ENCODE results near the gene YIPF7.

The YIPF7 gene

GRCh38 chr4:44661940-44662622, 10.7 kb upstream of the YIPF7 start:
- Histone ChIP-seq H3K4me3 (replicated peaks; ENCODE audit: insufficient read depth, low read length) (no peak overlapping the region), H3K27me3 (ENCODE audit: insufficient read depth, poor library complexity, severe bottlenecking) (no peaks in the 10 kb centered on the region), H3K27ac (replicated peaks) (no peak overlapping the region)
- DNase-seq (ENCODE audit: low read depth in 1 of 2, low spot score in 1 of 2): no peak
- TF ChIP-seq, protein P1, sequence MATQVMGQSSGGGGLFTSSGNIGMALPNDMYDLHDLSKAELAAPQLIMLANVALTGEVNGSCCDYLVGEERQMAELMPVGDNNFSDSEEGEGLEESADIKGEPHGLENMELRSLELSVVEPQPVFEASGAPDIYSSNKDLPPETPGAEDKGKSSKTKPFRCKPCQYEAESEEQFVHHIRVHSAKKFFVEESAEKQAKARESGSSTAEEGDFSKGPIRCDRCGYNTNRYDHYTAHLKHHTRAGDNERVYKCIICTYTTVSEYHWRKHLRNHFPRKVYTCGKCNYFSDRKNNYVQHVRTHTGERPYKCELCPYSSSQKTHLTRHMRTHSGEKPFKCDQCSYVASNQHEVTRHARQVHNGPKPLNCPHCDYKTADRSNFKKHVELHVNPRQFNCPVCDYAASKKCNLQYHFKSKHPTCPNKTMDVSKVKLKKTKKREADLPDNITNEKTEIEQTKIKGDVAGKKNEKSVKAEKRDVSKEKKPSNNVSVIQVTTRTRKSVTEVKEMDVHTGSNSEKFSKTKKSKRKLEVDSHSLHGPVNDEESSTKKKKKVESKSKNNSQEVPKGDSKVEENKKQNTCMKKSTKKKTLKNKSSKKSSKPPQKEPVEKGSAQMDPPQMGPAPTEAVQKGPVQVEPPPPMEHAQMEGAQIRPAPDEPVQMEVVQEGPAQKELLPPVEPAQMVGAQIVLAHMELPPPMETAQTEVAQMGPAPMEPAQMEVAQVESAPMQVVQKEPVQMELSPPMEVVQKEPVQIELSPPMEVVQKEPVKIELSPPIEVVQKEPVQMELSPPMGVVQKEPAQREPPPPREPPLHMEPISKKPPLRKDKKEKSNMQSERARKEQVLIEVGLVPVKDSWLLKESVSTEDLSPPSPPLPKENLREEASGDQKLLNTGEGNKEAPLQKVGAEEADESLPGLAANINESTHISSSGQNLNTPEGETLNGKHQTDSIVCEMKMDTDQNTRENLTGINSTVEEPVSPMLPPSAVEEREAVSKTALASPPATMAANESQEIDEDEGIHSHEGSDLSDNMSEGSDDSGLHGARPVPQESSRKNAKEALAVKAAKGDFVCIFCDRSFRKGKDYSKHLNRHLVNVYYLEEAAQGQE (IDR thresholded peaks at IDR 0.05; ENCODE audit: insufficient replicate concordance, low read depth): no peak
- no peak for TF ChIP-seq SPI1 (IDR thresholded peaks at IDR 0.05; ENCODE audit: borderline replicate concordance, low read depth)
- TF ChIP-seq POLR2AphosphoS5 (IDR thresholded peaks at IDR 0.05; ENCODE audit: low read depth): no peak
- no peak for TF ChIP-seq CTCF (IDR thresholded peaks at IDR 0.05; ENCODE audit: insufficient read depth, low read length)
- no peak for TF ChIP-seq GABPA (IDR thresholded peaks at IDR 0.05; ENCODE audit: low read depth)

- no peak overlapping the region for H3K27ac ChIP-seq (replicated peaks)
- no peak for DNase-seq (ENCODE audit: low read depth in 1 of 2, low spot score in 1 of 2)
- H3K27me3 ChIP-seq (ENCODE audit: insufficient read depth, poor library complexity, severe bottlenecking): peaks cover 2% of the 10 kb centered on the region
- TF ChIP-seq POLR2AphosphoS5 (IDR thresholded peaks at IDR 0.05; ENCODE audit: low read depth) (no peak), GABPA (IDR thresholded peaks at IDR 0.05; ENCODE audit: low read depth) (no peak), CTCF (IDR thresholded peaks at IDR 0.05; ENCODE audit: insufficient read depth, low read length) (no peak), SPI1 (IDR thresholded peaks at IDR 0.05; ENCODE audit: borderline replicate concordance, low read depth) (no peak)
- TF ChIP-seq, protein P1 (IDR thresholded peaks at IDR 0.05; ENCODE audit: insufficient replicate concordance, low read depth): no peak
- no peak overlapping the region for H3K4me3 ChIP-seq (replicated peaks; ENCODE audit: insufficient read depth, low read length)
These were observed 9.0 kb upstream of the YIPF7 start for GRCh38 chr4:44660396-44660795.

DNA sequence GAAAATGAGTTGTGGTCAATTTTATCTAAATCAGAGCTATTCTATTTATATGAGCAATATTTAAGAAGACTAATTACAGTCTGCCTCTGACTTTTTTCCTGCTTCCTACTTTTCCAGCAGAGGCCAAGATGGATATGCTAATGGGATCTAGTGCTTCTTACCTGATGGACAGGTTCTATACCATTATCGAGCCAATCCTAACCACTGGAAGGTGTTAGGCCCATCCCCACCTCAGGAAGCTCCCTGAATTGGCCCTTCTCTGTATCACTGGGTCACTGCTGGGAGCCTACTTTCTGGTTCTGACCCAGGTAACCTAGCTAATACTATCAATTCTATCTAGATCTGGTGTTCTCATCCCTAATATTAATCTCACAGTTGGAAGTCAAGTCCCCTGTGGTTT, 577 bp upstream of the YIPF7 start:
- Histone ChIP-seq H3K4me3 (replicated peaks; ENCODE audit: insufficient read depth, low read length) (no peak overlapping the region), H3K27ac (replicated peaks) (no peak overlapping the region), H3K27me3 (ENCODE audit: insufficient read depth, poor library complexity, severe bottlenecking) (peaks cover 2% of the 10 kb centered on the region)
- no peak for DNase-seq (ENCODE audit: low read depth in 1 of 2, low spot score in 1 of 2)
- TF ChIP-seq POLR2AphosphoS5 (IDR thresholded peaks at IDR 0.05; ENCODE audit: low read depth) (no peak), SPI1 (IDR thresholded peaks at IDR 0.05; ENCODE audit: borderline replicate concordance, low read depth) (no peak), GABPA (IDR thresholded peaks at IDR 0.05; ENCODE audit: low read depth) (no peak), CTCF (IDR thresholded peaks at IDR 0.05; ENCODE audit: insufficient read depth, low read length) (no peak)
- TF ChIP-seq, protein P1 (IDR thresholded peaks at IDR 0.05; ENCODE audit: insufficient replicate concordance, low read depth): no peak

All from HL-60 (cell line).